Gastroesophageal sphincter (tissue), 3 donors: ENCODE results near the gene ST8SIA5.

ENCODE experiments used
- CTCF ChIP-seq, 4 experiments: fragments of 200-600 bp in 2 of 4; fragments of 450-650 bp in 2 of 4; sonication (generic) in 1 of 4; IDR thresholded peaks; one replicate each; pipeline ENCODE4 v1.5.1; 2017 to 2019; ENCODE audit warnings: antibody characterized with exemption in 4 of 4, mild to moderate bottlenecking in 2 of 4, moderate library complexity in 2 of 4
- POLR2A ChIP-seq, 2 donors: fragments of 450-650 bp; IDR thresholded peaks; one replicate each; pipeline ENCODE4 v1.6.1; 2017; ENCODE audit warnings: antibody characterized with exemption in 2 of 2, mild to moderate bottlenecking in 2 of 2, moderate library complexity in 1 of 2
- POLR2AphosphoS5 ChIP-seq: sonication (generic); formaldehyde crosslinking; IDR thresholded peaks from one replicate; pipeline ENCODE4 v1.6.1; 2017; ENCODE audit warnings: antibody characterized with exemption

DNA sequence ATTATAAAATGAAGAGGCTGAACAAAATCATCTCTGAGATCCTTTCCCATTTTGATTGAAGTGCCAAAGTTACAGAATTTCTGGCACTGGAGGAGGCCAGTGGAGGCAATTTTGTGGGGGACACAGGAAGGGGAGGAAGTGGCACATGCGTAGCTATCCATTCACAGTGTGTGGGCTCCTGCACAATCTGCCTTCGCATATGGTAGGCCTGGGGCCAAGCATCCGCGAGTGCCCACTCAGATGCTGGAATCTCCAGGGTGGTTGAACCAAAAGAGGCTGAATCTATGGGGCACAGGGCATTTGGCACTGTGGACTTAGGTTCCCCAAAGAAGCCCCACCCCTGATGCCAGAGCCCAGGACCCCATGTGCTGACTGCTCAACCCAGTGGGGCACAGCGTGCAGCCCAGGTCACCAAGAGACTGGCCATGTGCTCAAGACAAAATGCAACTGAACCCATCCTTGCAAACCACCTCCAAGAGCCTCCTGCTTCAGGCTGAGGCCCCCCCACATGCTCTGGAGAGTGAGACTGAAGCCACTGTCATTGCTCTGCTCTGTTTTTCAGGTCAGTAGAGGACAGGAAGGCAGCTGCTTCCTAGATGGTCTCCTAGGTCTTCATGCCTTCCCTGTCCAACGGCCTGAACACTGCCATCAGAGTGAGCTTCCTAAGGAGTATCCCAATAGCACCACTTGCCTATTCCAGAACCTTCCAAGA lies 28.5 kb downstream of the ST8SIA5 start:
- TF ChIP-seq POLR2AphosphoS5 (no peak), CTCF (IDR thresholded peaks at IDR 0.05) (no peak), POLR2A (IDR thresholded peaks at IDR 0.05) (no peak)
